Vagina (tissue), 2 donors: ENCODE data around the gene ANXA10.

Source experiments
- CTCF ChIP-seq, 3 experiments: fragments of 450-650 bp in 2 of 3; fragments of 200-600 bp in 1 of 3; sonication (generic) in 1 of 3; IDR thresholded peaks; one replicate each; pipeline ENCODE4 v1.5.1; 2017 to 2019; ENCODE audit warnings: antibody characterized with exemption in 3 of 3, mild to moderate bottlenecking in 2 of 3, moderate library complexity in 2 of 3
- POLR2AphosphoS5 ChIP-seq, 2 donors: sonication (generic); formaldehyde crosslinking; IDR thresholded peaks; one replicate each; pipeline ENCODE4 v1.9.0; 2017; ENCODE audit warnings: antibody characterized with exemption in 2 of 2, mild to moderate bottlenecking in 2 of 2, low read depth in 1 of 2; ENCODE audit not compliant: insufficient read depth in 1 of 2

GRCh38 chr4:168129802-168130201 lies 37.5 kb downstream of the ANXA10 start:
- TF ChIP-seq CTCF (IDR thresholded peaks at IDR 0.05), result no peak
- TF ChIP-seq POLR2AphosphoS5 (IDR thresholded peaks at IDR 0.05; ENCODE audit: insufficient read depth in 1 of 2, low read depth in 1 of 2), result no peak
